Aortic smooth muscle cell (primary cell): Measurements from ENCODE around the gene RNU6-8. TPM values are rescaled to one million over a fixed set of nuclear protein-coding genes. Genes with fewer than 3 reads are reported as not detected.

ENCODE experiments used
- total RNA-seq: library from RNA; depleted of rRNA; stranded (reverse); fragments of >200 nt; gene quantifications from 2 replicates; pipeline ENCODE4 v1.2.3, GENCODE V29; 2014

Gene RNU6-8
- not detected in 2 replicates for total RNA-seq

DNA sequence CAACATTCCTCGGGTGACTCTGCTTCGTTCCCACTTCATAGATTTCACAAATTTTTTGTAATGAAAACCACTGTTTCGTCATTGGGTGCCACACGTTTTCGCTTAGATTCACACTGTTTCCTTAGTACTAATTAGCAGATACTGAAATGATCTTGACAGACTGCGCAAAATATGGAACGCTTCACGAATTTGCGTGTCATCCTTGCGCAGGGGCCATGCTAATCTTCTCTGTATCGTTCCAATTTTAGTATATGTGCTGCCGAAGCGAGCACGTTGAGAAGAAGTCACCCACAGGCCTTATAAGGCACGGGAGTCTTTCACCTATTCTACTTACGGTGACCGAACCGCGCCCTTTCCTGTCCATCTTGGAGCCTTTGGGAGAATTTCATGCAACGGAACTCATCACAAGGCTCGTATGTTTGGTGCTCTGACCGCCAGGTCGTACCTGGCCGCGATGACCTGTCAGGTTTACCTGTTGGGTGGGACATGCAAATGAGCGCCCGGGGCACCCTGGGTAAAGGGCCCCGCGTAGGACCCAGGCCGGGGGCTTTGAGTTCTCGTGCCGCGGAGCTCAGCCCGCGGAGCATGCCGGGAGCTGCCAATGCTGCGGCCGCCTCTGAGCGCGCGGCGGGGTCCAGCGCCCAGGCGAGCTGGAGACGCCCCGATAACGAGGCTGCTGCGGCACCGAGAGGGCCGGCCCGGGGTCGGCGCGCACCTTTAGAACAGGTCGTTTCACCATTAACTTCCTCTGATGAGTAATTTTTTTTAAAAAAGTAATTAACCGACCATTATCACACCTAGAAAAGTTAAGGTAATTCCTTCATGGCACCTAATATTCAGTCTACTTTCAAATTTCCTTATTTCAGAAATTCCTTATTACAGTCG lies at the start of gene RNU6-8:
RNU6-8 (minus strand) TSS at position 272 of the 885 bp plus-strand sequence.

GRCh38 chr14:32201816-32202490 lies 1.1 kb downstream of the RNU6-8 start, which contains the start of gene RNU6-7:
Gene RNU6-7, plus strand, starts transcription at chr14:32202045.

Other genes with a start within 250 kb of the RNU6-8 start
- gene ARHGAP5, start 126.0 kb downstream of the RNU6-8 start, total RNA-seq: 48.4 and 82.1 TPM in 2 replicates
- not detected in 2 replicates for gene RNU6-7, start 1.2 kb downstream of the RNU6-8 start, total RNA-seq
- gene AKAP6, start 126.0 kb upstream of the RNU6-8 start, total RNA-seq: 9.1 and 65.5 TPM in 2 replicates